ENCODE results near the gene RMC1.

Gene RMC1

DNA sequence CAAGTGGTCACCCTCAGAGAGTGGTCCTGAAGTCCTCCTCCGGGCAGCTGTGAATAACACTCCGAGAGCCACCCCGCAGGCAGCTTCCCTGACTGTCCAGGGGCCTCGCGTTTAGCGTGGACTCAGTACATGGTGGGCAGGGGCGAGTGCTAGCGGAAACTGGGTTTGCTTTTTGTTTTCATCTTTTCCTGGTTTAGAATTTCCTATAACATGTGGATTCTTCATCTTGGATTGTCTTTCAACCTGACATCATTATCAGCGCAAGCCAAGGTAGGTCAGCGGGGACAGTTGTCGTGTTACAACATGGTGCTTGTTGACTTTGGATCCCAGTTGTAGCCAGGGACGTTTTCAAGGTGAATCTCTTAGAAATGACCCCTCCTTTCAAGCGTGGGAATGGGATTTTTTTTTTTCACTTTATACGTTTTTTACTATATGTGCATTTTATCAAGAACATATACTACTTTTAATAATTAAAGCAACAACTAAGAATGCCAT is 20.9 kb downstream of the RMC1 start:
- no peak for DNase-seq
- TF ChIP-seq, protein P1, sequence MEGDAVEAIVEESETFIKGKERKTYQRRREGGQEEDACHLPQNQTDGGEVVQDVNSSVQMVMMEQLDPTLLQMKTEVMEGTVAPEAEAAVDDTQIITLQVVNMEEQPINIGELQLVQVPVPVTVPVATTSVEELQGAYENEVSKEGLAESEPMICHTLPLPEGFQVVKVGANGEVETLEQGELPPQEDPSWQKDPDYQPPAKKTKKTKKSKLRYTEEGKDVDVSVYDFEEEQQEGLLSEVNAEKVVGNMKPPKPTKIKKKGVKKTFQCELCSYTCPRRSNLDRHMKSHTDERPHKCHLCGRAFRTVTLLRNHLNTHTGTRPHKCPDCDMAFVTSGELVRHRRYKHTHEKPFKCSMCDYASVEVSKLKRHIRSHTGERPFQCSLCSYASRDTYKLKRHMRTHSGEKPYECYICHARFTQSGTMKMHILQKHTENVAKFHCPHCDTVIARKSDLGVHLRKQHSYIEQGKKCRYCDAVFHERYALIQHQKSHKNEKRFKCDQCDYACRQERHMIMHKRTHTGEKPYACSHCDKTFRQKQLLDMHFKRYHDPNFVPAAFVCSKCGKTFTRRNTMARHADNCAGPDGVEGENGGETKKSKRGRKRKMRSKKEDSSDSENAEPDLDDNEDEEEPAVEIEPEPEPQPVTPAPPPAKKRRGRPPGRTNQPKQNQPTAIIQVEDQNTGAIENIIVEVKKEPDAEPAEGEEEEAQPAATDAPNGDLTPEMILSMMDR (IDR thresholded peaks at IDR 0.05; ENCODE audit: low read depth, low read length): no peak
- H3K36me3 ChIP-seq: peaks cover 84% of the 10 kb centered on the region

DNA sequence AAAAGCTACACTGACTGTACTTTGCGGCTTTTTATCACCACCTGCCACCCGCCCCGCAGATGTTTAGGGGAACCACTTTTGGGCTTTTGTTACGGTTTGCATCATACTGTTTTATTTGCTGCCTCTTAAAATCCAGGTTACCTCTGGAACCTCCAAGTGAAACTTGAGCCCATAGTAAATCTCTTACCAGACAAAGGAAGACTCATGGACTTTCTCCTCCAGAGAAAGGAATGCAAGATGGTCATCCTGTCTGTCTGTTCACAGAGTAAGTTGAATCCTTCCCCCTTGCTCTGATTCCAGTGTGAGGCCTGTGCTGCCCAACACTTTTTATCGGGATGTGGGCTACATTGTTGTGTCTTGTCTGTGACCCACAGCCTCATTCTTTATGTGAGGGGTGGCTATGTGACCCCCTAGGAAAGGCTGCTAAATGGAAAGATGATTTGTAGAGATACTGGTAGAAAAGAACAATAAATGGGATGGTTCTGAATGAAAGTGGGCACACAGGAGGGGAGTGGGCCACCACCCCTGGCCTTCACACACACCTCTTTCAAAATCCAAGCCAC is 23.3 kb downstream of the RMC1 start:
- Histone ChIP-seq H3K27me3 (ENCODE audit: insufficient read depth, low read depth, severe bottlenecking) (no peaks in the 10 kb centered on the region), H3K9me3 (ENCODE audit: severe bottlenecking) (no peaks in the 10 kb centered on the region), H3K36me3 (peaks cover 80% of the 10 kb centered on the region), H3K27ac (no peak overlapping the region), H3K4me3 (ENCODE audit: low read depth, low read length) (no peak overlapping the region)
- TF ChIP-seq, protein P1 (IDR thresholded peaks at IDR 0.05; ENCODE audit: low read depth, low read length): no peak
- DNase-seq: no peak

More for the DNA sequence above, 20.9 kb downstream of the RMC1 start:
- H3K4me3 ChIP-seq (ENCODE audit: low read depth, low read length): no peak overlapping the region
- no peak overlapping the region for H3K27ac ChIP-seq
- H3K9me3 ChIP-seq (ENCODE audit: severe bottlenecking): no peaks in the 10 kb centered on the region
- no peaks in the 10 kb centered on the region for H3K27me3 ChIP-seq (ENCODE audit: insufficient read depth, low read depth, severe bottlenecking)

DNA sequence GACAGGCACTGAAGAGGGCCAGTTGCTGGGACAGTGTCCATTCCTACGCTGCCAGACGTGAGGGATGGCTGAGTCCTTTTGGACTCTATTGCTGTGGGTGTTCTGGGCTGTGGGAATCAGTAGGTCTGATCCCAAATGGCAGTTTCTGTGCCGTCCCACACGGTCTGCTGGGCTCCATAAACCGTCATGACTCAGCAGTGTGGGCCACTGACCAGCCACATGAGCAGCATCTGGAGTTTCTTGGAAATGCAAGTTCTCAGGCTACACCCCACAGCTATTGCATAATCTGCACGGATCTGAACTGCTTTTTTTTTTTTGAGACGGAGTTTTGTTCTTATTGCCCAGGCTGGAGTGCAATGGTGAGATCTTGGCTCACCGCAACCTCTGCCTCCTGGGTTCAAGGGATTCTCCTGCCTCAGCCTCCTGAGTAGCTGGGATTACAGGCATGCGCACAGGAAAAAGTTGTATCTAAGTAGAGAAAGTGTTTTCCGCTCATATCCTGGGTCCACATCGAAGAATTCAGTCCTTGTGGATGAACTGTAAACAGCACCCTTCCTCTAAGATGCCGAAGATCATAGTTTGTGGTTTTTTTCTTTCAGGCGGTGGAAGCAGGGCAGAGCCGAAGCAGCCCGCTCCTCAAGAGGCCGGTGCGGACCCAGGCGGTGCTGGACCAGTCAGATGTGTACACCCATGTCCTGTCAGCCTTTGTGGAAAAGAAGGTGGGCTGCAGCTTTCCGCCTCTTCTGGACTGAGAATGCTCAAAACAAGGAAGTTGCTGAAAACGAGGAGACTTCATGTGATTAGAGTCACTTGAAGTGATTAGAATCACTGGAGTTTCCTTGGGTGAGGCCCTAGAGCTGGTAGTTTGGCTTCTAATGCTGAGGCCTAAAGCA is 25.5 kb downstream of the RMC1 start:
- no peak overlapping the region for H3K4me3 ChIP-seq (ENCODE audit: low read depth, low read length)
- H3K27me3 ChIP-seq (ENCODE audit: insufficient read depth, low read depth, severe bottlenecking): no peaks in the 10 kb centered on the region
- no peak for DNase-seq
- H3K36me3 ChIP-seq: peaks cover 76% of the 10 kb centered on the region
- H3K27ac ChIP-seq: no peak overlapping the region
- TF ChIP-seq, protein P1 (IDR thresholded peaks at IDR 0.05; ENCODE audit: low read depth, low read length): no peak
- H3K9me3 ChIP-seq (ENCODE audit: severe bottlenecking): no peaks in the 10 kb centered on the region

DNA sequence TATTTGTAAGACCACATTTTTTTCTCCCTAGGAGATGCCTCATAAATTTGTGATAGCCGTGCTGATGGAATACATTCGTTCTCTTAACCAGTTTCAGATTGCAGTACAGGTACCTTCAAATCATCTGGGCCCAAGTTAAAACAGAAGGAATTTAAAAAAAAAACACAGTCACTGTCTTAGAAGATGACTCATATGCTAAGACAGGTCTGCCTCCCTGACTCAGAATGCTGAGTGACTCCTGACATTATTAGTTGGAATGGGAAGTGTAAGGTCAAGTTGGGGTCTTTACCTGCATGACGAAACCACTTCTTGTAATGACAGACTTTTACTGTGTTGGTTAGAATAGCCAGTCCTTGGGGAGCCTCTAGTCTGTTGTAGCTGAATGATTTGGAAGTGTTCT is 26.3 kb downstream of the RMC1 start:
- Histone ChIP-seq H3K27ac (no peak overlapping the region), H3K4me3 (ENCODE audit: low read depth, low read length) (no peak overlapping the region), H3K36me3 (peaks cover 76% of the 10 kb centered on the region), H3K27me3 (ENCODE audit: insufficient read depth, low read depth, severe bottlenecking) (no peaks in the 10 kb centered on the region), H3K9me3 (ENCODE audit: severe bottlenecking) (no peaks in the 10 kb centered on the region)
- no peak for DNase-seq
- TF ChIP-seq, protein P1 (IDR thresholded peaks at IDR 0.05; ENCODE audit: low read depth, low read length): no peak

DNA sequence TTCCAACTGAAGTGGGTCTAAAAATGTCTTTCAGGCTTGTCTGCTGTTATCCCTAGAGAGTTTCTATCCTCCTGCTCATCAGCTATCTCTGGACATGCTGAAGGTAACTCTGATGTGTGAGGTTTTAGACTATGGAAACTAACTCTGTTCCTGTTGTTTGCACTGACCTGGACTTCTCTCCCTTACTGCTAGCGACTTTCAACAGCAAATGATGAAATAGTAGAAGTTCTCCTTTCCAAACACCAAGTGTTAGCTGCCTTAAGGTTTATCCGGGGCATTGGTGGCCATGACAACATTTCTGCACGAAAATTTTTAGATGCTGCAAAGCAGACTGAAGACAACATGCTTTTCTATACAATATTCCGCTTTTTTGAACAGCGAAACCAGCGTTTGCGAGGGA is 26.9 kb downstream of the RMC1 start:
- H3K27ac ChIP-seq: no peak overlapping the region
- no peaks in the 10 kb centered on the region for H3K27me3 ChIP-seq (ENCODE audit: insufficient read depth, low read depth, severe bottlenecking)
- TF ChIP-seq, protein P1 (IDR thresholded peaks at IDR 0.05; ENCODE audit: low read depth, low read length): no peak
- peaks cover 79% of the 10 kb centered on the region for H3K36me3 ChIP-seq
- H3K9me3 ChIP-seq (ENCODE audit: severe bottlenecking): no peaks in the 10 kb centered on the region
- H3K4me3 ChIP-seq (ENCODE audit: low read depth, low read length): no peak overlapping the region
- DNase-seq: no peak

Data from WERI-Rb-1 (cell line).